Right renal cortex interstitium (tissue), 3 donors: Measurements from ENCODE around the gene TMEM74B. TPM values are rescaled to one million over a fixed set of nuclear protein-coding genes. Genes with fewer than 3 reads are reported as not detected.
"Not testable (repeated sequence)": the region's sequence is repeated elsewhere in the genome, so short reads cannot be mapped to it uniquely, and the experiment has no call there.

ENCODE experiments used
- DNase-seq, 3 donors: peaks; one replicate each; pipeline ENCODE4 v3.0.0-alpha.2; 2013; ENCODE audit warnings: low read depth in 3 of 3, low spot score in 2 of 3
- polyA plus RNA-seq, 3 donors: library from polyadenylated mRNA; unstranded; fragments of 120-200 nt; gene quantifications; one replicate each; pipeline ENCODE4 v1.2.1, GENCODE V29; 2013; ENCODE audit not compliant: insufficient read length in 3 of 3

Gene TMEM74B
- polyA plus RNA-seq, 3 donors: 2.0 to 2.6 (median 2.1) TPM

- not testable (repeated sequence) for DNase-seq
Observed at GRCh38 chr20:1149812-1150211, 35.0 kb downstream of the TMEM74B start.

DNA sequence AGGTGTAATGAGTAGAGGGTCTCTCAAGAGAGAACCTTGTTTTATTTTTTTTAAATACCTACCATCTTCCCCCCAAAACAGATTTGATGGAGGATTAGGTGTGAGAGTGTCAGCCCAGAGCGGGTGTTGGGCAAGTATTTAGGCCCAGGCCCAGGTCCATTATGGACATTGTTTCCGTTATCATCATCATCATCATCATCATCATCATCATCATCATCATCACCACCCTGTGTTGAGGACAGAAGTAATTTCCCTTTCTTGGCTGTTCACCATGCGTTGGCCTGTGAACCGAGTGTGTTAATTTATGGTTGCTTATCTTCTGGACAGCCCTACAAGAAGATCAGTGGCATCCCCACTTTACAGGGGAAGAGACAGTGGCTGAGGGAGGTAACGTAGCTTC lies 37.8 kb downstream of the TMEM74B start:
- DNase-seq: no peak

GRCh38 chr20:1144401-1145172 lies 40.2 kb downstream of the TMEM74B start:
- DNase-seq: no peak

- DNase-seq: no peak
Observed at GRCh38 chr20:1137236-1137635, 47.5 kb downstream of the TMEM74B start.

DNA sequence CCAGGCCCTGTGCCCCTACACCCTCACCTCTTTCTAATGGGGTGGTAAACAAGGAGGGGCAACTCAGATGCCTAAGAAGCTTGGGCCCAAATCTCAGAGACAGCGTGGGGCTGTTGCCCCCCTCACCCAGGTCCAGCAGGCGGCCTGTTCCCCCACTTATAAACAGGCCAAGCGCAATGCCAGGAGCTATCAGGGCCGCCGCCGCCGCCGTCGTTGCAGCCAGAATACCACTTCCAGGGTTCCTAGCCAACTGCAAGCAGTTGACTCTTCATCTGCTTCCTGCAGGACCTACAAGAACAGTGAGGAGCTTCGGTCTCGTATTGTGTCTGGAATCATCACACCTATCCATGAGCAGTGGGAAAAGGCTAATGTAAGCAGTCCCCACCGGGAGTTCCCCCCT lies 49.9 kb downstream of the TMEM74B start:
- DNase-seq: no peak

GRCh38 chr20:1134355-1134754 lies 50.4 kb downstream of the TMEM74B start:
- no peak for DNase-seq

DNA sequence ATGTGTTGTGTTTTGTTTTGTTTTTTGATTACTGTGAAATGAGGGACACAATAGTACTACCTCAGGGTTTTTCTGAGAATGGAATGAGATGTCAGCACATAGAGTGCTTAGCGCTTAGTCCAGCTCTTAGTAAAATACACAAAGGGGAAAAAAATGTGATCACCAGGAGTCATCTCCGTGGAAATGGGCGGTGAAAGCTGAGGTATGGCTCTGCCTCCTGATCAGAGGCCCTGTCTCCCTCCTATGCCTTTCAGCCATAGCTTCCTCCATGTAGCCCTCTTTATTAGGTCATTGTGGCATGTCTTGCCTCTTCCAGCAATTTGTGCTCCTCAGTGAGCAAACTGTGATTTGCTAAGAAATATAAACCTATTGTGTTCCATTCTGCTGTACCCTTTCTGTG lies 53.4 kb downstream of the TMEM74B start:
- DNase-seq: no peak

DNA sequence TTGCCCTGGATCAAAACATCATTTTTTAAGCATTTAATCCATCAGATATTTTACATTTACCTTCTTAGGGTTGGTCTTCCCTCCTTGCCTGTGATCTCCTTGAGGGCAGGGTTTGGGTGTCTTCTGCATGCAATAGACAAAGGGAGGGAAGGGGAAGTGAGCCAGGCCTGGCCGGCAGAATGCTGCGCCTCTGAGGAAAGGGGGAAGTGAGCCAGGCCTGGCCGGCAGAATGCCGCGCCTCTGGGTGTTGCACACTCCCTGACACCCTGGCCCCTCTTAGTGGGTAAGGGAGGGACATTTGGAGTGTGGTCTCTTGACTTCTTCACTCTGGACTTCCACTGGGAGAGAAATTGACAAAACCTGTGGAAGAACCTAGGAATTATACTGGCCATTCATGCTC lies 53.9 kb downstream of the TMEM74B start:
- no peak for DNase-seq

Other genes with a start within 250 kb of the TMEM74B start
- gene RSPO4, start 182.7 kb downstream of the TMEM74B start, polyA plus RNA-seq: 1 to 10 TPM; 1.0 to 1.1 (median 1.1) TPM
- 100 to 1,000 TPM; 117 to 136 (median 119) TPM for gene PSMF1, start 66.4 kb downstream of the TMEM74B start, polyA plus RNA-seq
- under 1 TPM; 0.37 to 0.58 (median 0.49) TPM for gene C20orf202, start 18.5 kb upstream of the TMEM74B start, polyA plus RNA-seq
- not detected for gene RAD21L1, start 41.1 kb upstream of the TMEM74B start, polyA plus RNA-seq
- 1 to 10 TPM; 1.8 to 3.1 (median 2.2) TPM for gene SNPH, start 81.3 kb upstream of the TMEM74B start, polyA plus RNA-seq
- gene SDCBP2, start 144.2 kb upstream of the TMEM74B start, polyA plus RNA-seq: 1 to 10 TPM; 2.2 to 2.4 (median 2.2) TPM
- 100 to 1,000 TPM; 388 to 407 (median 406) TPM for gene FKBP1A, start 208.1 kb upstream of the TMEM74B start, polyA plus RNA-seq